ENCODE results near the gene IMPDH2.
"Not testable (repeated sequence)": the region's sequence is repeated elsewhere in the genome, so short reads cannot be mapped to it uniquely, and the experiment has no call there.

The IMPDH2 gene

DNA sequence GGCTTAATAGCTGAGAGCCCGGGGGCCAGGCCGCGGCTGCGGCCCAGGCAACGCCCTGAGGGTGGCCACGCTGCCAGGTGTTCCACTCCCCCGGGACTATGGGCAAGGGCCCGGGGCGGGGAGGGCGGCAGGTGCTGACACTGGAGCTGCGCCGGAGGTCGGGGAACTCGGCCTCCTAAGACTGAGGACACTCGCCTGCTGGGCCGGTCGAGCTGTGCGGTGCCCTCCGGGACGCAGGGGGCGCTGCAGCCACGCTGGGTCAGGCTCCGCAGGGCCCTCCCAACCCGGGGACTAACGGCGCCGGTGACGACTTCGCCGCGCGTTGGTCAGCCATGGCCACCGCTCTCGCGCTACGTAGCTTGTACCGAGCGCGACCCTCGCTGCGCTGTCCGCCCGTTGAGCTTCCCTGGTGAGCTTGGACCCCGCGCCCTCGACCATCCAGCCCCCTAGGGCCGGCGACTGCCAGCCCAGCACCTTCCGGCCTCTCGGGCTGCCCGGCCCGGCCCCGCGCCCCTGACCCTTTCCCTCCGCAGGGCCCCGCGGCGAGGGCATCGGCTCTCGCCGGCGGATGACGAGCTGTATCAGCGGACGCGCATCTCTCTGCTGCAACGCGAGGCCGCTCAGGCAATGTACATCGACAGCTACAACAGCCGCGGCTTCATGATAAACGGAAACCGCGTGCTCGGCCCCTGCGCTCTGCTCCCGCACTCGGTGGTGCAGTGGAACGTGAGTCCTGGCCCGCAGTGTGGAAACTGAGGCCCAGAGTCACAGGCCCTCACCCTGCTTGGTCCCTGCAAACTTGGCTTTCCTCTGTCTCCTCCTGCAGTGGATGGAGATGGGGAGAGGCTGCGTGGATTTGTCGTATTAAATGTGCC lies 7.1 kb downstream of the IMPDH2 start, which contains the start of gene NDUFAF3:
NDUFAF3 (plus strand) TSS at position 309 of the 875 bp plus-strand sequence; CDS start at position 333, 24 bp downstream.
- DNase-seq (ENCODE audit: extremely low read depth in 1 of 2, low read depth in 1 of 2), result peak; percentile 86 to 88

DNA sequence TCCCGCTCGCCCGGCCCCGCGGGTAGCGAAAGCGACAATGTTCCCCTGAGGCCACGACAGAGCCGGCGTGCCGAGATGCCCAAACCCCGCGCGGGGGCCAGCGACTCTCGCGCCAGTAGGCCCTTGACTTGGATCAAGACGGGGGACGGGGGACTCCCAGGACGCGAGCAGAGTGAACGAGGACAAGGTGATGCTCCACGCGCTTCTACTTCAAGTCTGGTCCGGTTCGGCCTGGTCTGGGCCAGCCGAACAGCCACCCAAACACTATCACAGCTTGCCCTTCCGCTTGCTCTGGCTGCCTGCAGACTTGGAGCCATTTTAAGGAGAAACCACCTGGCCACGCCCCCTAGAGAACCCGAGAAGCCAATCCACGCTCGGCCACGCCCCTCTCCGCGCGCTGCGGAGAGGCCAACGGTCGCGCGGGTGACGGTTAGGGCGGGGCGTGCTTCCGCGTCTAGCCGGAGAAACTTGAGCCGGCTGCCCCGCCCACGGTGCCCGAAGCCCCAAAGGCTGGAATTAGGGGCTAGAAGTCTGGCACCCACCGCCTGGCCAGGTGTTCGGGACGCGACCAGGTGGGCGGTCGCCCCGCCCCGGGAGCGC lies 7.9 kb downstream of the IMPDH2 start:
- peak; percentile 97 to 99 for DNase-seq (ENCODE audit: extremely low read depth in 1 of 2, low read depth in 1 of 2)

DNA sequence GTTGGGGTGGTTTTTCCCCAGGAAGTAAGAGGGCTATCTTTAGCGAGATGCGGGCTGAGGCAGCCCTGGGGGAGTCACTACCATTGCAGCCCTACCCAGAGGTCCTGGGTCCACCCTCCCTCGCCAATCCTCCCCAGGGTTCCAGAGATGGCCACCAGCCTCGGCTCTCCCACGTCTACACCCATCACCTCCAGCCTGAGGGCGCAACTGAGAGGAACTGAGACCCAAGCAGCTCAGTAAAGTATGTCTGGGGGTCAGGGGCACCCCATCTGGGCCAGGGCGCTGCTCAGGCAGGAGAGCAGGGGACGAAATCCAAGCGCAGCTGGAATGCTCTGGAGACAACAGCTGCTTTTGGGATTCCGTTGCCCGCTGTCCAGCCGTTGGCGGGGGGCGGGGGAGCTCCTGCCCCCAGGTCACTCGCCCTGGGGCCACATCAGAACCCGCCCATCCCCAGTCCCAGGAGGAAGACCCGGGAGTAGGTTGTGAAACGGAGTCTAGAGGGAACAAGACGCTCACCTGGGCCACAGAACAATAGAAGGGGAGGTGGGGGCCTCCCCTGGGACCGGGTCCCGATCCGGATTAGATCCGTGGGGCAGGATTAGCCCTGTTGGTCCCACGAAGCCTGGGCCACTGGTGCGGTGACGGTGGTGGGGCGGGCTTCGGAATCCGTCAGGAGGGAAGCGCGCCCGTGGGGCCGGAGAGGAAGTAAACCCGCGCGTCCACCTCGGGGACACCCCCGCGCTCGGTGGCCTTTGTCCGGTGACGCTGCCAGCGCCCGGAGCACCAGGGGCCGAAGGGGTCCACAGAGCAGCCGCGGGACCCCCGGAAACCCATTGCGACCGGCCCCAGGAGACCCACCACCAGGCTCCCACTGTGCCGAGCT lies 8.6 kb downstream of the IMPDH2 start:
- no peak for DNase-seq (ENCODE audit: extremely low read depth in 1 of 2, low read depth in 1 of 2)

DNA sequence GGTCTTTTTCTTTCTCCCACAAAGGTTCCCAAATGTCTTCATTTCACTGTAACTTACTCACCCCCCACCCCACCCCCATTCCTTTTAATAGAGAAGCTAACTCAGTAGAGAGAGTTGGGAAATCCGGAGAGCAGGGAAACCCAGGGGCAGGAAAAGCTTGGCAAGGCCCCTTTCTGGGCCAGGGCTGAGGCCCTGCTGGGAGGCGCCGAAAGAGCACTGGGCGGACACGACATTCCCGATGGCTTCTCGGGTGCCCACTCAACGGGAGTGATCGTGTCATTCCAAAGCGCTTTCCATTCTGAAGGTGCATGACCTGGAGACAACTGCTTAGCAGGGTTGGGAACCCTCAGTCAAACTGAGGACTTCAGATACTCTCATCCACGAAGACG lies 9.3 kb downstream of the IMPDH2 start:
- DNase-seq (ENCODE audit: extremely low read depth in 1 of 2, low read depth in 1 of 2), result no peak

DNA sequence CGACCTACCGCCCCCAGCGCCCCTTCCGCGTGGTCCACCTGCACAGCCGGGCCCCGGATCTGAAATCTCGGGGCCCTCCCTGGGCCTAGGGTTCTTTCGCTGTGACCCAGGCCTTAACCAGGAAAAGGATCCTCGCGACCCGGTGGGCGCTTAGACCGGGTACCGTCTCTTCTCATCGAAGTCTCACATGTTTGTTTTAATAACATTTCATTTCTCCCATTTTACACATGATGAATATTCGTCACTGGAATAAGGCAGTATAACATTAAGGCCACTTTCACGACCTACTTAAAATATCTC lies 10.5 kb downstream of the IMPDH2 start:
- no peak for DNase-seq (ENCODE audit: extremely low read depth in 1 of 2, low read depth in 1 of 2)

DNA sequence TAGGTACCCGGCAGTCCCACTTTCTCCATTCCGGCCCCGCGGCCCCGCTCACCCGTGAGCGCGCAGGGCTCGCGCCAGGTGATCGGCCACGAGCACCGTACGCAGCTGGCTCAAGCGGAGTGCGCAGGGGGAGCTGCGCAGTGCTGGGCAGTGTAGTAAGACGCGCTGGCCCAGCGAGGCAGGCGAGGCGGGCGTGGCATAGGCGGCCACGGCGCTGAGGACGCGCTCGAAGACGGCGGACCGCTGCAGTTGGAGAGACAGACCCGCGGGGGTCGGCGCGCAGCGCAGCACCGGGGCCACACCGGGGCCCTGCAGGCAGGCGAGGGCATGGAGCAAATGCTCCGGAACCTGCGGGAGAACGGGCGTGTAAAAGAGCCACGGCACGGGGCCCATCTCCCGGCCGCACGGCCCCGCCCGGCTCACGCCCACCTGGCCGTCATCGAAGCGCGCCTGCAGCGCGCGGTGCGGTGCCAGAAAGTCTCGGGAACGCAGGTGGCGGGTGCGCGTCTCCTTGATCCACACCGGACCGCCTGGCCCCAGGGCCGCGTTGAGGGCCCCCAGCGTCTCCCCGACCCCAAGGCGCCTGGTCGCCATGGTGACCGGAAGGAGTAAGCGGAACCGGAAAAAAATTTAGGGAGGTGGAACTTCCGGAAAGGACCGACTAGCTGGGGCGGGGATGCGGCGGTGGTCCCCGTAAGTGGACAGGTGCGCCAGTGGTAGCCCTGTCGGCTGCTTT lies 11.1 kb downstream of the IMPDH2 start, which contains the start of gene DALRD3:
DALRD3 (minus strand) TSS at position 610 of the 736 bp plus-strand sequence; CDS start at position 594, 16 bp downstream.
- peak in 1 of 2 donors; percentile 45 for DNase-seq (ENCODE audit: extremely low read depth in 1 of 2, low read depth in 1 of 2)

DNA sequence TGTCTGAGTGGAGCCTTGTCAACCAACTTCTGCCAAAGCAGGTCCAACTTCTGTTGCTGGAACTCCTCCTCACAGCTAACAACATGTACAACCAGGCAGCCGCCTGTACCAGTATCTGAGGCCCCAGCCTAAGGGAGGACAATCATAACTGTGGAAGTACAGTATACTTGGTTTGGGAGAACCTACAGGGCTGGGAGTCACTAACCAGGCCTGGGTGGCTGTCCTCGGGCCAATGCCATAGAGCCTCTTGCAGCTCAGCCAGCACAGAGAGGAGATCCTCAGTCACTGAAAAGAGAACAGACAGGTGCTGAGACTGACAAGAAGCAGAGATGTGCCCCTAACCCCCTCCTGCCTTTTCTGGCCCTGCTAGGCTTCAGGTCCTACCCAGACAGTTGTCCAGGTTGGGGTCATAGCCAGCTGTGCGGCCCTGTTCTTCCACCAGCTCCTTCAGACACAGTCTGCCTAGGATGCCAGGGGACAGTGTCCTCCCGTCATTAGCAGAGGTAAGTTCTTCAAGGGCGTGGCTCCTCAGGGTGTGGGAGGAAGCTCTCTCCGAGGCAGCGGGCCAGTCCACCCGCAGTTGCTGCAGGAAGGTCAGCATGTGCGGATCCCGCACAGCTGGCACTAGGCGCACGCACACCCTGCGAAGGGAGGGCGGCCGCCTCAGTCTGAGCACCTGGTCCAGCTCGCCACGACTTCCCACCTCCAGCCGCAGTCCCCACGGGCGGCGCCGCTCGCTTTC lies 11.8 kb downstream of the IMPDH2 start:
- DNase-seq (ENCODE audit: extremely low read depth in 1 of 2, low read depth in 1 of 2), result no peak

DNA sequence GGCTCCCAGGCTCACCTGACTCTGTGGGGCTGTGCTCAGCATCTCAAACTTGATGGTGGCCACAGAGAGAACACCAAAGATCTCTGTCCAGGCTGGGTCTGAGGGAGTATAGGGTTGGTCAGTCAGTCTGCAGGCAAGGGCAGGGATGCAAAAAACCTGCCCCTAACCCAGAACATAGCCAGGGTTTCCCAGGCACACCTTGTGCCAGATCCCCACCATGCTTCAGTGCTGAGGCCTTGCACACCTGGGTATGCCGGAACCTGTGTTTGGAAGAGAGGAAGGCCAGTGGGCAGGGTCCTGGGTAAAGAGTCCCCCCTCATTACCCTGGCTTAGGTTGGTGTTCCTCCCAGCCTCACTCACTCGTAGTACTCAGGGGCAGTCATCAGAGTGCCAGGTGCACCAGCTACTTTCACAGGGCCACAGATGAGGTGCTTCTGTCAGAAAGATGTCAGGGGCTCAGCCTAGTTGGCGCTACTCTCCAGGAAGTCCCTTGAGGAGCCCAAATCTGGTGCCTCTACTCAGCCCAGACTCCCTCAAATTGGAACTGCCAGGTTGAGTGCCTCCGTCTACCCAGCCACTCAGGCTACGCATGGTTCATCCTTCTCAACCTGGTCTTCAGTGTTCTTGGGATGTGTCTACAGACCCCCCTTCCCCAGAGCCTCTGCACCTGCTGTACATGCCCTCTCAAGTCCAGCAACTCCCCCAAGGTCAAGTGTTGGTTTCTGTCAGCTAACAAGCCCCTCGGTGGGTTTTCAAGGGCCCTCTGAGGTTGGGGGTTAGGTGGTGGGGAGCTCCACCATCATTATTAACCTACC lies 12.6 kb downstream of the IMPDH2 start:
- no peak for DNase-seq (ENCODE audit: extremely low read depth in 1 of 2, low read depth in 1 of 2)

DNA sequence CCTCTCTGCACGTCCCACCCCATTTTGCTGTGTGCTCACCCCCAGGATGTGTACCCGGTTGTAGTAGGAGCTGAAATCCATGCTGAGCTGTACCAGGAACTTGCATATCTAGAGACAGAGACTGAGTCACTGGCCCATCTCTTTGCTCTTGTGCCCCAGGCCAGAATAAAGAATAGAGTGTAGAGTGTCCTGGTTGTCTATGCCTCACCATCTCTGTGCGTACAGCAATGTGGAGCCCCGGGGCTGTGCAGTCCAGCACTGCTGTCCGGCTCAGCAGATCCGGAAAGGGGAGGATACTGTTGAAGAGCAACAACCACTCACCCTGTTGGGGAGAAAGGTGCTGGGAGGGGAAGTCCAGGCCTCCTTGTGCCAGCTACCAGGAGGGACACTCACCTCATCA lies 13.4 kb downstream of the IMPDH2 start:
- no peak for DNase-seq (ENCODE audit: extremely low read depth in 1 of 2, low read depth in 1 of 2)

DNA sequence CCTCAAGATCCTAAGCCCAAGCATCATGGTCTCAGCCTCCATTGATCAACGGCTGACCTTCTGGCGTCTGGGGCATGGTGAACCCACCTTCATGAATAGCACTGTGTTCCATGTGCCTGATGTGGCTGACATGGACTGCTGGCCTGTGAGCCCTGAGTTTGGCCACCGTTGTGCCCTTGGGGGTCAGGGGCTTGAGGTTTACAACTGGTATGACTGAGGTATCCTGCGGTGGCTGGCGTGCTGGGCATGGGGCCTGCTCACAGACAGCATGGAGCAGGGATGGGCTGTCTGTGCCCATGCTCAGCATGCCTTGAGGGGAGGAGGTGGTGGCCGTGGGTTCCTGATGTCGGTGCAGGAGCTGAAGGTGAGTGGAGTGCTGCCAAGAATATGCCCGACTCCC lies 14.1 kb downstream of the IMPDH2 start:
- no peak for DNase-seq (ENCODE audit: extremely low read depth in 1 of 2, low read depth in 1 of 2)

DNA sequence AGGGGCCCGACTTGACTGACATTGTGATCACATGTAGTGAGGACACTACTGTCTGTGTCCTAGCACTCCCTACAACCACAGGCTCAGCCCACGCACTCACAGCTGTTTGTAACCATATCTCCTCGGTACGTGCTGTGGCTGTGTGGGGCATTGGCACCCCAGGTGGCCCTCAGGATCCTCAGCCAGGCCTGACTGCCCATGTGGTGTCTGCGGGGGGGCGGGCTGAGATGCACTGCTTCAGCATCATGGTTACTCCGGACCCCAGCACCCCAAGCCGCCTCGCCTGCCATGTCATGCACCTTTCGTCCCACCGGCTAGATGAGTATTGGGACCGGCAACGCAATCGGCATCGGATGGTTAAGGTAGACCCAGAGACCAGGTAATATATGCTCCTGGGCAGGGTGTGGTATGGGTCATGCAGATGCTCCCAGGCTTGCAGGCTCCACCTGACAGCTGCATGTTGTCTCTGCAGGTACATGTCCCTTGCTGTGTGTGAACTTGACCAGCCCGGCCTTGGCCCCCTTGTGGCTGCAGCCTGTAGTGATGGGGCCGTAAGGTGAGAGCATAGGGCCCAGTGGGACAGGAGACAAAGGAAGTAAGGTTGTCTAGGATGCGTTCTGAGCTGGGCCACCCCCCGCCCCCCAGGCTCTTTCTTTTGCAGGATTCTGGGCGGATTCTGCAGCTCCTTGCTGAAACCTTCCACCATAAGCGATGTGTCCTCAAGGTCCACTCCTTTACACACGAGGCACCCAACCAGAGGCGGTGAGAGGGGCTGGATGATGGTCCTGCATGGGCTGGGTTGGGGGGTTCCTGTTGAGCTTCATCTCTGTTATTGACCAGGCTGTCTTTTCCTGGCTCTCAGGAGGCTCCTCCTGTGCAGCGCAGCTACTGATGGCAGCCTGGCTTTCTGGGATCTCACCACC lies 15.2 kb downstream of the IMPDH2 start:
- no peak for DNase-seq (ENCODE audit: extremely low read depth in 1 of 2, low read depth in 1 of 2)

DNA sequence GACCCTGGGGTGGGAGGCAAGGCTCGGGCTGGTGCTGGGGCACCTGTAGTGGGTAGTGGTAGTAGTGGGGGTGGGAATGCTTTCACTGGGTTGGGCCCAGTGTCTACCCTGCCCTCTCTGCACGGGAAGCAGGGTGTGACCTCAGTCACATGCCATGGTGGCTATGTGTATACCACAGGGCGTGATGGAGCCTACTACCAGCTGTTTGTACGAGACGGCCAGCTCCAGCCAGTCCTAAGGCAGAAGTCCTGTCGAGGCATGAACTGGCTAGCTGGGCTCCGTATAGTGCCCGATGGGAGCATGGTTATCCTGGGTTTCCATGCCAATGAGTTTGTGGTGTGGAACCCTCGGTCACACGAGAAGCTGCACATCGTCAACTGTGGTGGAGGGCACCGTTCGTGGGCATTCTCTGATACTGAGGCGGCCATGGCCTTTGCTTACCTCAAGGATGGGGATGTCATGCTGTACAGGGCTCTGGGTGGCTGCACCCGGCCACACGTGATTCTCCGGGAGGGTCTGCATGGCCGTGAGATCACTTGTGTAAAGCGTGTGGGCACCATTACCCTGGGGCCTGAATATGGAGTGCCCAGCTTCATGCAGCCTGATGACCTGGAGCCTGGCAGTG lies 16.0 kb downstream of the IMPDH2 start:
- DNase-seq (ENCODE audit: extremely low read depth in 1 of 2, low read depth in 1 of 2), result no peak

DNA sequence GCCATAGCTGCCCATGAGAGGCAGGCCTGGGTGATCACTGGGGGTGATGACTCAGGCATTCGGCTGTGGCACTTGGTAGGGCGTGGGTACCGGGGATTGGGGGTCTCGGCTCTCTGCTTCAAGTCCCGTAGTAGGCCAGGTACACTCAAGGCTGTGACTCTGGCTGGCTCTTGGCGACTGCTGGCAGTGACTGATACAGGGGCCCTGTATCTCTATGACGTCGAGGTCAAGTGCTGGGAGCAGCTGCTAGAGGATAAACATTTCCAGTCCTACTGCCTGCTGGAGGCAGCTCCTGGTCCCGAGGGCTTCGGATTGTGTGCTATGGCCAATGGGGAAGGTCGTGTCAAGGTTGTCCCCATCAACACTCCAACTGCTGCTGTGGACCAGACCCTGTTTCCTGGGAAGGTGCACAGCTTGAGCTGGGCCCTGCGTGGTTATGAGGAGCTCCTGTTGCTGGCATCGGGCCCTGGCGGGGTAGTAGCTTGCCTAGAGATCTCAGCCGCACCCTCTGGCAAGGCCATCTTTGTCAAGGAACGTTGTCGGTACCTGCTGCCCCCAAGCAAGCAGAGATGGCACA lies 16.7 kb downstream of the IMPDH2 start:
- no peak for DNase-seq (ENCODE audit: extremely low read depth in 1 of 2, low read depth in 1 of 2)

DNA sequence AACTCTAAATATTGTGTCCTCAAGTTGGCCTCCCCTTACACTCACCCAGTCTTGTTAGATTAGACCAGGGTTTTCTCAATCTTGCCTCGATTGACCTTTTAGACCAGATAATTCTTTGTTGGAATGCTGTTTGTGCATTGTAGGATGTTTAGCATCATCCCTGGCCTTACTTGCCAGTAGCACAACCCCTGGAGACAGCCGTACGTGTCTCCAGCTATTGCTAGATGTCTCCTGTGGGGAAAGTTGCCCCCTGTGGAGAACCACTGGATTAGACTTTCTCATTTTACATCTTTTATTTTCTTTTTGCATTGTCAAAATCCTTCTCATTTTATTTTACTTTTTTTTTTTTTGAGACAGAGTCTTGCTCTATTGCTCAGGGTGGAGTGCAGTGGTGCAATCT lies 19.8 kb downstream of the IMPDH2 start:
- no peak for DNase-seq (ENCODE audit: extremely low read depth in 1 of 2, low read depth in 1 of 2)

DNA sequence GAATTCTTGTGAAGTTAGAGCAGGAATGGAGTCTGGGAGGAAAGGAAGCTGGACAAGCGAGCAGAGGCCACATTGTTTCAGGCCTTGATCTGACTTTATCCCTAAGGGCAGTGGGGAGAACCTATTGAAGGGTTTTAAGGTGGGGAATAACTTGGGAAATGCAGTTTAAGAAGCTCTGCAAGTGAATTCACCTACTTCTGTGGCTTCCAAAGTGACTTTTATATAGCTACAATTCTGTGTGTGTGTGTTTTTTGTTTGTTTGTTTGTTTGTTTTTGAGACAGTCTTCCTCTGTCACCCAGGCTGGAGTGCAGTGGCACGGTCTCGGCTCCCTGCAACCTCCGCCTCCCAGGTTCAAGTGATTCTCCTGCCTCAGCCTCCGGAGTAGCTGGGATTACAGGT lies 20.6 kb downstream of the IMPDH2 start:
- DNase-seq (ENCODE audit: extremely low read depth in 1 of 2, low read depth in 1 of 2), result not testable (repeated sequence)

DNA sequence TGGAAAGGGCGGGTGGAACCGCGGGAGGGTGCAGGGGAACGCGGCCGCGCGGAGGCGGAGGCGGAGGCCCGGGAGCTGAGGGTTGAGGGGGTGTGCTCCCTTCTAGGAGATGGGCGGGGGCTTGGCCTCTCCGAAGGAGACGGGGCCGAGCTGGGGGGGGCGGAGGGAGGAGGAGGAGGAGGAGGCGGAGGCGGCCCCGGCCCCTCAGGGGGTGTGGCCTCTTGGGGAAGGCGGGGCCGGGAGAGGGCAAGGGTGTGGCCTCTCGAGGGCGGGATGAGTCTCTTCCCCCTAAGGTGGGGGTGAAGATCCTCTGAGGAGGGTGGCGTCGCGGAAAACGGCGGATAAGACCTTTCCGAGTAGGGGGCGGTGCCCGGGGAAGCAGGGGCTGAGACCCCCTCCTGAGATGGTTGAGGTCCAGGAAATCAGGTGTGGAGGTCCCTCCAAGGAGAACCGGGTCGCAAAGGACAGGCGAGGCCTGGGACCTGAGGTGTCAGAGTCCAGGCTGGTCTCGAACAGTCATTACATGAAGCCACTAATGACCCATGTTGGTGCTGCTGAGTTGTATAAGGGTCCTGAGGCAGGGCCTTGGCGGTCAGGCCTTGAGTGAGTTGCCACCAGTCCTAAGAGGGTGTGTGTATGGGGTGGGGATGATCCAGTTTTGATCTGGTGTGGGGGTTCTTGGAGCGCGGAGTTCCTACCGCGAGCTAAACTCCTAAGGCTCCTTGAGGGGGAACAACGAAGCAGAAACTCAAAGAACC lies 21.2 kb downstream of the IMPDH2 start:
- peak; percentile 70 to 81 for DNase-seq (ENCODE audit: extremely low read depth in 1 of 2, low read depth in 1 of 2)
